Measurements from ENCODE around the gene KCTD20.

Gene KCTD20

DNA sequence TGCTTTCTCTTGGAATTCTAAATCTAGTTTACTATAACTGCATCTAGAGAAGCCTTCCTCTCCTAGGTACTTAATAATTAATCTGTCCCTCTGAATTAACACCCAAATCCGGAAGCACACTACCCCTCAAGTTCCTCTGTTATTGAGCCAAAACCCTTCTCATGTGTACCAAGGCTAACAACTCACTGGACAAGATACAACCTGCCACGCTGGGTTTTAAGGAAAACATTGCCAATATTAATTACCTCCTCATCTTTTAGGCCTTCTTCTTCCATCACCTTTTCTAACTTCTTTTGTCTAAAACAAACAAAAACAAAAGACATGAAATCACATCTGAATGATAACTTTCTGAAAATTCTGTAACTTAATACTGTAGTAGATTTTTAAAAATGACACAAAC lies 82.5 kb downstream of the KCTD20 start:
- no peak for DNase-seq (ENCODE audit: low read depth)
- TF ChIP-seq POLR2A (IDR thresholded peaks at IDR 0.05; ENCODE audit: extremely low read depth, insufficient read length) (no peak), MYC (IDR thresholded peaks at IDR 0.05; ENCODE audit: low read depth, low read length) (no peak)
- TF ChIP-seq, protein P1, sequence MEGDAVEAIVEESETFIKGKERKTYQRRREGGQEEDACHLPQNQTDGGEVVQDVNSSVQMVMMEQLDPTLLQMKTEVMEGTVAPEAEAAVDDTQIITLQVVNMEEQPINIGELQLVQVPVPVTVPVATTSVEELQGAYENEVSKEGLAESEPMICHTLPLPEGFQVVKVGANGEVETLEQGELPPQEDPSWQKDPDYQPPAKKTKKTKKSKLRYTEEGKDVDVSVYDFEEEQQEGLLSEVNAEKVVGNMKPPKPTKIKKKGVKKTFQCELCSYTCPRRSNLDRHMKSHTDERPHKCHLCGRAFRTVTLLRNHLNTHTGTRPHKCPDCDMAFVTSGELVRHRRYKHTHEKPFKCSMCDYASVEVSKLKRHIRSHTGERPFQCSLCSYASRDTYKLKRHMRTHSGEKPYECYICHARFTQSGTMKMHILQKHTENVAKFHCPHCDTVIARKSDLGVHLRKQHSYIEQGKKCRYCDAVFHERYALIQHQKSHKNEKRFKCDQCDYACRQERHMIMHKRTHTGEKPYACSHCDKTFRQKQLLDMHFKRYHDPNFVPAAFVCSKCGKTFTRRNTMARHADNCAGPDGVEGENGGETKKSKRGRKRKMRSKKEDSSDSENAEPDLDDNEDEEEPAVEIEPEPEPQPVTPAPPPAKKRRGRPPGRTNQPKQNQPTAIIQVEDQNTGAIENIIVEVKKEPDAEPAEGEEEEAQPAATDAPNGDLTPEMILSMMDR (IDR thresholded peaks at IDR 0.05; ENCODE audit: low read depth, low read length) = no peak
- H3K4me3 ChIP-seq (ENCODE audit: low read depth, low read length) = no peak overlapping the region

GRCh38 chr6:36526066-36526465 lies 83.3 kb downstream of the KCTD20 start:
- no peak for DNase-seq (ENCODE audit: low read depth)
- TF ChIP-seq MYC (IDR thresholded peaks at IDR 0.05; ENCODE audit: low read depth, low read length) = no peak
- TF ChIP-seq, protein P1 (IDR thresholded peaks at IDR 0.05; ENCODE audit: low read depth, low read length) = no peak
- TF ChIP-seq, protein P2, sequence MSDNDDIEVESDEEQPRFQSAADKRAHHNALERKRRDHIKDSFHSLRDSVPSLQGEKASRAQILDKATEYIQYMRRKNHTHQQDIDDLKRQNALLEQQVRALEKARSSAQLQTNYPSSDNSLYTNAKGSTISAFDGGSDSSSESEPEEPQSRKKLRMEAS (IDR thresholded peaks at IDR 0.05; ENCODE audit: low read depth, low read length) = no peak
- no peak for TF ChIP-seq POLR2A (IDR thresholded peaks at IDR 0.05; ENCODE audit: extremely low read depth, insufficient read length)
- H3K4me3 ChIP-seq (ENCODE audit: low read depth, low read length) = no peak overlapping the region

DNA sequence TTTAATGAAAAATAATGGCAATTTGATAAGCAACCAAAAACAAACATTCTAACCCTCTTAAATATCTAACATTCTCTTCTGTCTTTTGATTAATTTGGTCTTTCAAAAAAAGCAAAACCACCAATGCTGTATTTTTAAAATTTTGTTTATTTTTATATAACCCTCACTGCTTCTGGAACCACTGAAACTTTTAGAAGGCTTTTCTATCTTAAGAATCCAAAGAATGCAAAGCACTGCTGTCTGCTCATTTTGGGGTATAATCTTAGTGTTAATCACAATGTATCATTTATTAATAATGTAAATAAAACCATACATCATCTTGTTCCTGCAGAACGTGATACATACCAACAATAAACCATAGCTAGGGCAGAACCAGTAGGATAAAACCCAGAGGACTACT lies 90.5 kb downstream of the KCTD20 start:
- DNase-seq (ENCODE audit: low read depth) = no peak
- no peak overlapping the region for H3K4me3 ChIP-seq (ENCODE audit: low read depth, low read length)
- TF ChIP-seq, protein P1 (IDR thresholded peaks at IDR 0.05; ENCODE audit: low read depth, low read length) = no peak
- TF ChIP-seq, protein P2 (IDR thresholded peaks at IDR 0.05; ENCODE audit: low read depth, low read length) = no peak
- TF ChIP-seq POLR2A (IDR thresholded peaks at IDR 0.05; ENCODE audit: extremely low read depth, insufficient read length) (no peak), MYC (IDR thresholded peaks at IDR 0.05; ENCODE audit: low read depth, low read length) (no peak)

GRCh38 chr6:36536873-36537547 lies 94.2 kb downstream of the KCTD20 start:
- TF ChIP-seq, protein P2 (IDR thresholded peaks at IDR 0.05; ENCODE audit: low read depth, low read length) = no peak
- no peak for TF ChIP-seq MYC (IDR thresholded peaks at IDR 0.05; ENCODE audit: low read depth, low read length)
- TF ChIP-seq POLR2A (IDR thresholded peaks at IDR 0.05; ENCODE audit: extremely low read depth, insufficient read length) = no peak
- TF ChIP-seq, protein P1 (IDR thresholded peaks at IDR 0.05; ENCODE audit: low read depth, low read length) = no peak
- no peak for DNase-seq (ENCODE audit: low read depth)
- H3K4me3 ChIP-seq (ENCODE audit: low read depth, low read length) = no peak overlapping the region

GRCh38 chr6:36539814-36540568 lies 97.2 kb downstream of the KCTD20 start:
- DNase-seq (ENCODE audit: low read depth) = no peak
- H3K4me3 ChIP-seq (ENCODE audit: low read depth, low read length) = no peak overlapping the region
- TF ChIP-seq, protein P2 (IDR thresholded peaks at IDR 0.05; ENCODE audit: low read depth, low read length) = no peak
- TF ChIP-seq, protein P1 (IDR thresholded peaks at IDR 0.05; ENCODE audit: low read depth, low read length) = no peak
- TF ChIP-seq MYC (IDR thresholded peaks at IDR 0.05; ENCODE audit: low read depth, low read length) = no peak
